GM23338 (cell line): Measurements from ENCODE around the gene RND3. TPM values are rescaled to one million over a fixed set of nuclear protein-coding genes. Genes with fewer than 3 reads are reported as not detected.
A peak's percentile ranks its signal among the peaks of the same experiment; 100 is the strongest.

Experiments used
- ATAC-seq: fragments of 200-7000 bp; cut with Tn5 transposase; 3 replicates; pipeline ENCODE4 v1.9.1; 2020
- DNase-seq: peaks from one replicate; pipeline ENCODE4 v3.0.0-alpha.2; 2015; ENCODE audit warnings: low spot score
- H2AFZ ChIP-seq: fragments of 200-600 bp; sonication (generic); 2 replicates; pipeline ENCODE4 v1.8.0; 2016; ENCODE audit warnings: antibody characterized with exemption, mild to moderate bottlenecking, moderate library complexity
- H3F3A ChIP-seq: fragments of 200-600 bp; sonication (generic); replicated peaks from 2 replicates; pipeline ENCODE4 v1.8.0; 2017; ENCODE audit warnings: antibody characterized with exemption, mixed run types, low read depth
- H3K27ac ChIP-seq: fragments of 200-600 bp; sonication (generic); 2 replicates; pipeline ENCODE4 v1.6.1; 2016; ENCODE audit warnings: low read depth
- H3K27me3 ChIP-seq: fragments of 200-600 bp; sonication (generic); 2 replicates; pipeline ENCODE4 v1.8.0; 2016; ENCODE audit warnings: mild to moderate bottlenecking, mixed run types, moderate library complexity; ENCODE audit not compliant: insufficient read depth
- H3K36me3 ChIP-seq: fragments of 200-600 bp; sonication (generic); 2 replicates; pipeline ENCODE4 v1.8.0; 2016; ENCODE audit warnings: mild to moderate bottlenecking; ENCODE audit not compliant: insufficient read depth
- H3K4me1 ChIP-seq: fragments of 200-600 bp; sonication (generic); 2 replicates; pipeline ENCODE4 v1.8.0; 2016; ENCODE audit warnings: mild to moderate bottlenecking, moderate library complexity; ENCODE audit not compliant: insufficient read depth
- H3K4me2 ChIP-seq: fragments of 200-600 bp; sonication (generic); 2 replicates; pipeline ENCODE4 v1.7.1; 2017; ENCODE audit warnings: mixed run types
- H3K4me3 ChIP-seq: fragments of 200-600 bp; sonication (generic); 2 replicates; pipeline ENCODE4 v1.6.1; 2016; ENCODE audit warnings: mixed run types
- H3K79me2 ChIP-seq: fragments of 200-600 bp; sonication (generic); replicated peaks from 2 replicates; pipeline ENCODE4 v1.8.0; 2017; ENCODE audit warnings: mild to moderate bottlenecking; ENCODE audit not compliant: insufficient read depth
- H3K9me2 ChIP-seq: fragments of 200-600 bp; sonication (generic); 2 replicates; pipeline ENCODE4 v1.8.0; 2017; ENCODE audit not compliant: insufficient read depth
- H4K20me1 ChIP-seq: fragments of 200-600 bp; sonication (generic); replicated peaks from 2 replicates; pipeline ENCODE4 v1.8.0; 2017; ENCODE audit warnings: mild to moderate bottlenecking; ENCODE audit not compliant: insufficient read depth
- H3K27ac Mint-ChIP-seq: 2 replicates; pipeline ENCODE4 v1.8.0; 2020; ENCODE audit warnings: inconsistent platforms, mild to moderate bottlenecking, moderate library complexity, mixed read lengths
- H3K27me3 Mint-ChIP-seq: 3 replicates; pipeline ENCODE4 v1.8.0; 2022; ENCODE audit warnings: low read depth, mild to moderate bottlenecking, moderate library complexity, mixed read lengths, inconsistent platforms; ENCODE audit not compliant: insufficient read depth, poor library complexity
- H3K36me3 Mint-ChIP-seq: 3 replicates; pipeline ENCODE4 v1.8.0; 2021; ENCODE audit warnings: low read depth, mild to moderate bottlenecking, inconsistent platforms, moderate library complexity, mixed read lengths
- H3K4me1 Mint-ChIP-seq: 3 replicates; pipeline ENCODE4 v1.8.0; 2020; ENCODE audit warnings: mild to moderate bottlenecking, inconsistent platforms, mixed read lengths
- H3K4me3 Mint-ChIP-seq: 3 replicates; pipeline ENCODE4 v1.8.0; 2021; ENCODE audit warnings: moderate library complexity, mild to moderate bottlenecking, inconsistent platforms, mixed read lengths
- H3K9me3 Mint-ChIP-seq: 3 replicates; pipeline ENCODE4 v1.8.0; 2020; ENCODE audit warnings: moderate library complexity, mild to moderate bottlenecking, inconsistent platforms, mixed read lengths
- CREB1 ChIP-seq: fragments of 250-450 bp; sonication (Bioruptor Pico); IDR thresholded peaks from 2 replicates; pipeline ENCODE4 v1.5.0; 2020; ENCODE audit warnings: low read depth, mild to moderate bottlenecking, moderate library complexity
- CTCF ChIP-seq, 2 experiments: fragments of 200-600 bp in 1 of 2; sonication (generic) in 1 of 2; conservative IDR thresholded peaks; 2 replicates each; pipeline versions ENCODE4 v1.5.1 to v1.6.1; 2016 to 2017; ENCODE audit warnings: antibody characterized with exemption in 2 of 2, low read depth in 2 of 2, mild to moderate bottlenecking in 2 of 2, moderate library complexity in 1 of 2
- ETS1 ChIP-seq: IDR thresholded peaks from 2 replicates; pipeline ENCODE4 v1.6.1; 2016; ENCODE audit warnings: antibody characterized with exemption
- EZH2 ChIP-seq: fragments of 200-600 bp; sonication (generic); IDR thresholded peaks from one replicate; pipeline ENCODE4 v1.8.0; 2017; ENCODE audit warnings: antibody characterized with exemption, mild to moderate bottlenecking, low read depth; ENCODE audit not compliant: unreplicated experiment
- EZH2phosphoT487 ChIP-seq: fragments of 200-600 bp; sonication (generic); IDR thresholded peaks from one replicate; pipeline ENCODE4 v1.8.1; 2018; ENCODE audit warnings: antibody characterized with exemption; ENCODE audit not compliant: unreplicated experiment
- JUNB ChIP-seq: IDR thresholded peaks from one replicate; pipeline ENCODE4 v1.6.1; 2016; ENCODE audit warnings: antibody characterized with exemption; ENCODE audit not compliant: unreplicated experiment
- NANOG ChIP-seq: IDR thresholded peaks from 2 replicates; pipeline ENCODE4 v1.6.1; 2016; ENCODE audit warnings: antibody characterized with exemption, borderline replicate concordance
- POLR2AphosphoS5 ChIP-seq: IDR thresholded peaks from 2 replicates; pipeline ENCODE4 v1.6.1; 2016; ENCODE audit warnings: antibody characterized with exemption, low read depth
- REST ChIP-seq: IDR thresholded peaks from one replicate; pipeline ENCODE4 v1.6.1; 2018; ENCODE audit warnings: antibody characterized with exemption; ENCODE audit not compliant: unreplicated experiment
- STAT1 ChIP-seq: IDR thresholded peaks from one replicate; pipeline ENCODE4 v1.6.1; 2016; ENCODE audit warnings: antibody characterized with exemption; ENCODE audit not compliant: unreplicated experiment
- ZNF114 ChIP-seq: fragments of 250-450 bp; sonication (Bioruptor Pico); IDR thresholded peaks from 2 replicates; pipeline ENCODE4 v1.5.0; 2020; ENCODE audit warnings: mild to moderate bottlenecking, moderate library complexity
- ZNF331 ChIP-seq: fragments of 250-450 bp; sonication (Bioruptor Pico); IDR thresholded peaks from 2 replicates; pipeline ENCODE4 v1.5.0; 2020; ENCODE audit warnings: low read depth, mild to moderate bottlenecking, moderate library complexity
- ZNF462 ChIP-seq: fragments of 250-450 bp; sonication (Bioruptor Pico); IDR thresholded peaks from 2 replicates; pipeline ENCODE4 v1.5.0; 2020; ENCODE audit warnings: mild to moderate bottlenecking, moderate library complexity
- polyA plus RNA-seq: library from polyadenylated mRNA; unstranded; fragments of >200 nt; fragmentation: Nextera tagmentation; extraction: Ambion mirVana; gene quantifications from 2 replicates; pipeline ENCODE4 v1.2.1, GENCODE V29; 2016
- total RNA-seq: library from RNA; depleted of rRNA; stranded (reverse); fragments of >200 nt; shearing (Covaris generic); gene quantifications from 2 replicates; pipeline ENCODE4 v1.2.3, GENCODE V29; 2014

Gene RND3
- total and polyA plus RNA-seq, 2 experiments from 2014 or later: 48.2 to 55.3 TPM

GRCh38 chr2:150482111-150482510, 5.4 kb downstream of the RND3 start:
- Histone ChIP-seq H4K20me1 (peaks cover 76% of the 10 kb centered on the region), H3K4me2 (peak overlapping the region; percentile 56; the same call in 1 of the 2 replicates), H3K27ac (no peak overlapping the region), H3K9me2 (no peaks in the 10 kb centered on the region), H3K4me1 (peaks cover 76% of the 10 kb centered on the region), H3K4me3 (no peak overlapping the region; the same call in 1 of the 2 replicates), H3K27me3 (no peaks in the 10 kb centered on the region), H3F3A (no peaks in the 10 kb centered on the region), H3K36me3 (peaks cover 31% of the 10 kb centered on the region), H2AFZ (no peak overlapping the region), H3K79me2 (peaks cover 100% of the 10 kb centered on the region)
- Mint-ChIP-seq H3K27me3 (peaks cover 20% of the 10 kb centered on the region), H3K36me3 (peaks cover 77% of the 10 kb centered on the region), H3K4me3 (no peak overlapping the region), H3K4me1 (peaks cover 71% of the 10 kb centered on the region), H3K9me3 (no peaks in the 10 kb centered on the region; the same call in 2 of the 3 replicates), H3K27ac (no peak overlapping the region)
- no peak for TF ChIP-seq JUNB
- TF ChIP-seq EZH2phosphoT487: no peak
- TF ChIP-seq REST: no peak
- no peak for TF ChIP-seq ETS1
- no peak for TF ChIP-seq EZH2
- TF ChIP-seq POLR2AphosphoS5: no peak
- no peak for TF ChIP-seq CTCF (conservative IDR thresholded peaks at IDR 0.05; ENCODE audit: low read depth in 2 of 2)
- TF ChIP-seq NANOG: no peak
- no peak for TF ChIP-seq ZNF114 (CRISPR knock-in tag)
- TF ChIP-seq ZNF331: no peak
- no peak for TF ChIP-seq STAT1
- no peak for TF ChIP-seq ZNF462 (CRISPR knock-in tag)
- no peak for TF ChIP-seq CREB1 (CRISPR knock-in tag)
- DNase-seq (no peak), ATAC-seq (no peak)
